NCI-H1694 treated with DMSO at 0.1 percent for 48 hours (cell line): ENCODE data around the gene B4GALNT3.

ENCODE experiments used
- DNase-seq: peaks from one replicate; lab custom pipeline; 2025; lab: John Stamatoyannopoulos, UW

The B4GALNT3 gene

GRCh38 chr12:559208-559905, 99.6 kb downstream of the B4GALNT3 start:
- DNase-seq: no peak

GRCh38 chr12:559906-560455, 100.2 kb downstream of the B4GALNT3 start:
- DNase-seq: no peak

DNA sequence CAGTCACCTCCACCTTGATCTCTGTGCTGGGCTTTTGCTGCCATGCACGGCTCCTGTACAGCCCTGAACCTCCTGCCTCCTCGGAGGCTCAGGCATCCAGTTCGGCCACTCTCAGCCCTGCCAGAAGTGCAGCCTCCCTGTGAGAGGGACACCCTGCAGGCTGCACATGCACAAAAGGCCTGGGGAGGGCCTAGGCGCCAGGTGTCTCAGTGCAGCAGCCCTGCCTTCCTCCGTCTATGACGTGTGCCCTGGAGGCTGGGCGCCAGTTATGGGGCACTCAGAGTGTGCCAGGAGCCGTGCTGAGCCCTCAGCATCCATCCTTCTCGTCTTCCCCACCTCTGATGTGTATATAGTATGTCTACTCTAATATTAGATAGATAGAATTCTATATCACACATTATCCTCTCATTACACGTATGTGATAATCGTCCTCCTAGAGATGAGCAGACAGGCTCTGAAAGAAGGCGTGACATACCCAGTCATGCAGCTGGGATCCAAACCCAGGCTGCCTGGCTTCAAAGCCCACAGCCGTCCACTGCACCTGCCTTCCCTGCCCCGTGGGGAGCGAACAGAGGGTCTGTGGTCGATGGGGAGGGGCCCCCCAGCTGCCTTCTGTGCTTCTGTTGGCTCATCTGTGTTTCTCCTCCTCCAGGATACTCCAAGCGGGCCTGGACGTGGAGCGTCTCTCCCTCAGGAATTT, 101.1 kb downstream of the B4GALNT3 start:
- DNase-seq: no peak

GRCh38 chr12:561391-561705, 101.6 kb downstream of the B4GALNT3 start:
- DNase-seq: no peak

DNA sequence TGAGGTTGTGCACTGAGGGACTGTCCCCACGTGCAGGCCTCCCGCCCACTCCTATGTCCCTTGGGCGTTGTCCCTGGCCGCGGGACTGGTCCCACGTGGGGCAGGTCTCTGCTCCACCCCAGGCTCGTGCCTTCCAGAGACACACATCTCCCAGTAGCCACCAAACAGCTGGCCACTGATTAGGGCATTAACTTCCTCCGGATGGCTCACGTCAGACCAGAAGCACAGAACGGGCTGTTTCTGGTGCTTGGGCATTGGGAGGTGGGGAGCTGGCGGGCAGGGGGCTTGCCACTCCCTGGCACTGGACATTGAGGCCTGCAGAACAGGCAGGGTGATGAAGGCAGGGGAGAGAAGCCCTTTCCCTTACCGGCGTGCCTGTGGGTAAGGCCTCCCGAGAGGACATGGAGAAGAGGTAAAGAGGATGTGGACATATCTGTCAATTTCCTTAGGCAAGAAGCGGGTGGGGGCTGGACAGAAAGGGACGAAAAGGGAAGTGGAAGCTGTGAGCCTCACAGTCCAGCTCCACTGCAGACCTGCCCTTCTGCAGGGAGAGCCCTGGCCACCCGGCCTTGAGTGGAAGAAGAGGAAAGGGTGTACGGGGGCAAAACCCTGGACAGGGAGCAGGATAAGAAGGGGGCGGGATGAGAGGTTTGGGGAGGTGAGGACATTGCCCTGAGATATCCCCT, 102.3 kb downstream of the B4GALNT3 start:
- DNase-seq: no peak

DNA sequence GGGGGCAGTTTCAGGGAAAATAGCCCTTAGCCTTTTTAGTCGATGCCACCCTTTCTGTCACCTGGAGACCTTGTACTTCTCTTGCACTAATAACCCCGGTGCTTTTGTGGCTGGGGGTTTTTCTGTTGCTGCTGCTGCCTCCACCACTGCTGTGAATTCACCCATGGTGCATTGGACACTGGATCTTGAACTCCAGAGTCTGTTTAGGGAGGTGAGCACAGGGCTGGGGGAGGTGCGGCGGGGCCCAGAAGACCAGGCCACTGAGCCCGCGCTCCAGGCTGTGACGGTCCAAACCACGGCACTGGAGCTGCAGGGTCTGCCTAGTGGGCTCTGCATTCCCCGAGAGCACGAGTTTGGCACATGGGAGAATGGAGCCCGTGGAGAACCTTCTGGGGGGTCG, 102.9 kb downstream of the B4GALNT3 start:
- no peak for DNase-seq

- DNase-seq: no peak
Measured at GRCh38 chr12:563250-563781, 103.6 kb downstream of the B4GALNT3 start.

DNA sequence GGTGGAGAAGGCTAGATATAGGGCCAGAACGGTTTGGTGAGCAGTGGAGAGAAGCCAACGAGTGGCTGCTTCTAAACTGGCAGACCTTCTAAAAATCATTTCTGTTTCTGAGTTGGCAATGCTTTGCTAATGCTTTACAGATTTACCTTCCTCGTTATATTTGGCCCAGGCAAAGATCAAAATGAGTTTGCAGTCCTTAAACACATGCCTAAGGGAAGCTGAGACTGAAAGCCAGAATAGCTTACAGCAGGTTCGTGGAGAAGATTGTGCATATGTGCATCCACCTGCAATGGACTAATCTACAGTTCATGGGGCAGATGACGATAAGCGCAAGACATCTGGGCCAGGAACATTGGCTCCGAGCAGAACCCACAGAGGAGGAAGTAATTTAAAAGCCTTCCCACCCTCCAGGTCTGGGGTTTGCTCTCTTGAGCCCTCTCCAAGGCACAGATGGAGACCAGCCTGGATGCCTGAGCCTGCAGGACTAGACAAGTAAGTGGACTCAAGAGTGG, 104.1 kb downstream of the B4GALNT3 start:
- DNase-seq: no peak

GRCh38 chr12:565161-565560, 105.4 kb downstream of the B4GALNT3 start:
- no peak for DNase-seq

DNA sequence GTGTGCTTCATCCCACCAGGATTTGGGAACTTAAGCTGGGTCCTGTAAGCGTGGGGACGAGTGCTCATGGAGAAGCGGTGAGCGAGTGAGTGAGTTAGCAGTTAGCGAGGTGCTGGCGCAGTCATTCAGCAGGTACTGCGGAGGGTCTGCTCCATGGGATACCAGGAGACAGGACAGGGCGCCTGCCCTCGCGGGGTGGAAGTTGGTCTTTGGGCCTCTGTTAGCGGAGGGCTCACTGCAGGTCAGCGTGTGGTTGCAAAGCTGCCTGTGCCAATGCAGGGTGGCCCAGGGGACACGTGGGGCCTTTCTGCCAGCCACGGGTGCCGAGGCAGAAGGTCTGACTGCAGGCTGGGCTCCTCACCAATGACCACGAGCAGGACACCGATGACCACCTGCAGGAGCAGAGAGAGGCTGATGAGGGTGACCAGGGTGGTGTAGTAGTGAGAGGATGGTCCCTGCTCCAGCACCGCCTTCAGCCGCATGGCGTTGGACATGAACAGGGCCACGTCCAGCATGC, 105.9 kb downstream of the B4GALNT3 start:
- DNase-seq: no peak

- DNase-seq: no peak
Measured at GRCh38 chr12:568486-568885, 108.7 kb downstream of the B4GALNT3 start.

- DNase-seq: no peak
Measured at GRCh38 chr12:569091-569676, 109.4 kb downstream of the B4GALNT3 start.

DNA sequence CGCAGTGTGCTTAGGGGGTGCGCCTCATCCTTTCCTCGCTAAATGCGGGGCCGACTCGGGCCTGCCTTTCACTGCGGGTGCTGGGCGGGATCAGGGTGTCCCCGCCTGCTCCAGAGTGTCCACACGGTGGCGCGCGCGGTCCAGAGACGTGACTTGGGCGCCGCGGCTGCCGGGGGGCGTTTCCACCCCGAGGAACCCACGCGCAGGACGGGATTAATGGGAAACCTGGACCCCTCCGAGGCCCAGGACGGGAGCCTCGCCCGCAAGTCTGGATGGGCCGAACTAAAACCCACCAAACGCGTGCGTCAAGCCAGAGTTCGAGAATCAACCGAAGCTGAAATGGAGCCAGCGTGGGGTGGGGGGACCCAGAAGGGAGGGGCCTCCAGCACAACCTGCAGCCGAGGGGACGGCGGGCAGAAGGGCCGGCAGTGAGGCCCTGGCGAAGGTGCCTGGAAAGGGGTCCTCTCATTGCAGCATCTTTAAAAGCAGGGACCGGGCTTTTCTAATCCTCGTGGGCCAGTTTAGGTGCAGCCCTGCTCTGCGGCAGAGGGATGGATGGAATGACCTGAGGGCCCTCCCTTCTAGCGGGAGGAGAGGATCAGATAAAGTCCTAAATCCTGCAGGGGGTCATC, 110.2 kb downstream of the B4GALNT3 start:
- DNase-seq: peak; percentile 67

DNA sequence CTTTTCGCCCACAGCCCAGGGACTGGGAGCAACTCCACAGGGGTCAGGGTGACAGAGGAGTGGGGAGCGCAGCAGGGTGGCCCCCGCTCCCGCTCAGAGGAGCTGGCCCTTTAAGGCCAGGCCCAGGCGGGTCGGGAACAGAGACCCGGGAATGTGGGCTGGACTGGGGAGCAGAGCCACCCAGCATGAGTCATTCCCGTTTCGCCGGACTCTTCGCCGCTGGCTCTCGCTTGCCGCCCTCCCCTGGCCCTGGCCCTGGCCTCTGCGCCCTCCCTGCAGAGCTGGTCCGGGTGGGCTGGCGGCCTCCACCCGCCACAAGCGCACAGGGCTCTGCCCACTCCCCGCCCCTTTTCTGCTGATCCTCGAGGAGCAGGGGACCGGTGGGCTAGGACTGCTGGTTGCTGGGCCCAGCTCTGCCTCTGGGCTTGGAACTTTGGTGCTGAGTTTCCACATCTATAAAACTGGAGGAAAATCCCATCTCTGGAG, 110.7 kb downstream of the B4GALNT3 start:
- no peak for DNase-seq

DNA sequence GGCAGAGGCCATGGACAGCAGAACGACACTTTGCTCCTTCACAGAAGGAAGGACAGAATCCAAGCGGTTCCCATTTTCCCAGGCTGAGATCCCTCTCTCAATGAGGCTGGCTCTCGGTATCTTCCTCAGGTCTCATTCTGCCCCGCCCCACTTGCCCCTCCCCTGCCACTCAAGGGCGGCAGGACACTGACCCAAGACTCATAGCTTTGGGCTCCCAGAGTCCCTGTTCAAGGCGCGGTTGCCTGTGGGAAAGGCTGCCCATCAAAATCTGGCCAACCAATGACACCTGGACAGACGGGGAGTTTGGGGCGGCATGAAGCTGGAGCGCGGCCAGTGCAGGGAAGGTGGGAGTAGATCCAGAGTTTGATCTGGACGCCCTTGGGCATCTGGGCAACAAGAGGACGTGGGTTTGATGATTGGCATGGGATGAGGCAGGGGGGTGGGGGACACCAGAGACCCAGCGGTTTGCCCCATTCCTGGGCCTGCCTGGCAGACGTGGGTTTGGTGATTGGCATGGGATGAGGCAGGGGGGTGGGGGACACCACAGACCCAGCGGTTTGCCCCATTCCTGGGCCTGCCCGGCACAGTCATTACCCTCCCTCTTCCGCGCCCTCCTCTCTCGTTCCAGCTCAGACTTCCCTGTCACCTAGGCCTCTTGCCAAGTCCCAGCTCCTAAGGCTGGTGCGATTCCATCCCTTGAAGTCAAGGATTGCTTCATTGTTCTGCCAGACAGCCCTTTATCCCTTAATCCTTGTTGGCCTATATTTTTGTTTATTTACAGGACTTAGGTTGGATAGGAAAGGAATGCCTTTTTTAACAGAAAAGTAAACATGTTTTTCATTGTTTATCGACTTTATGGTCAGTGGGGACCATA, 111.4 kb downstream of the B4GALNT3 start:
- DNase-seq: no peak

DNA sequence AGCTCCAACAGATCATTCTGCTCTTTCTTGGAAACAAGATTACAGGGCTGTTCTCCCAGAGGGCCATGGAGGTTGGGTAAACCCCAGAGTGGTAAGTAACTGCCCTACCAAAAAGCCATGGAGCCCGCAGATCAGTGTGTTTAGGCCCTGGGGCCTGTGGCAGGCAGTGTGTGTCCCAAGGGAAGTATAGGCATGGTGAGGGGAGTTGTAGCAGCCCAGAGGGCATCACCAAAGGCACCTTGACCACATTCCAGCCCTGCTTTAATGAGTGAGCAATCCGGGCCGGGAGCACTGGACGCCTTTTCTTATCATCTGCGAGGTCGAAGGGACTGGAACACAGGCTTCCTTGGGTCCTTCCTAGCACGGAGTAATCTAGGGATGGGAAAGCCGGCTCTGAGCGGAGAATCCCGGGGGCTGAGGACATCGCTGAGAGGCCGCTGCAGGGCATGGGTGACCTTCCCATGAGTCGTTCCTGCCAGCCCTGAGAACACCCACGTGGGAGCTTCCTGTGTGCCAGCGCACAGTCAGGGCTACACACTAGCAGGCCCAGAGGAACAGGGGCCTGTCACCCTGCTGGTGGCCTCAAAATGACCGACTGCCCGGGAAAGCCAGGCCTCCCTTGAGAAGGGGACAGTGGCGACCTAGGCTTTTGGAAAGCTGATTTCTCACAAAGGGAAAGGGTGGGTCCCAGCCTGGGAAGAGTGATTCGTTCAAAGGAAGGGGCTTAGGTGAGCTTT, 112.2 kb downstream of the B4GALNT3 start:
- no peak for DNase-seq

GRCh38 chr12:572532-572899, 112.8 kb downstream of the B4GALNT3 start:
- no peak for DNase-seq

DNA sequence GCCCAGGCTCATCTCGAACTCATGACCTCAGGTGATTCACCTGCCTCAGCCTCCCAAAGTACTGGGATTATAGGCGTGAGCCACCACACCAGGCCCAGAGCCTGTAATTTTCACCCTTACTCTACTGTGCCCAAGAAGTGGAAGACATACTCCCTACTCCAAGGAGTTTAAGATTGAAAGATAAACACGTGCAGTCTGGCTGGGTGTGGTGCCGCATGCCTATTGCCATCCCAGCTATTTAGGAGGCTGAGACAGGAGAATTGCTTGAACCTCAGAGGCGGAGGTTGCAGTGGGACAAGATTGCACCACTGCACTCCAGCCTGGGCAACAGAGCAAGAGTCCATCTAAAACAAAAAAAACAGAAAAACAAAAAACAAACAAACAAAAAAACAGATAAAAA, 113.5 kb downstream of the B4GALNT3 start:
- no peak for DNase-seq

DNA sequence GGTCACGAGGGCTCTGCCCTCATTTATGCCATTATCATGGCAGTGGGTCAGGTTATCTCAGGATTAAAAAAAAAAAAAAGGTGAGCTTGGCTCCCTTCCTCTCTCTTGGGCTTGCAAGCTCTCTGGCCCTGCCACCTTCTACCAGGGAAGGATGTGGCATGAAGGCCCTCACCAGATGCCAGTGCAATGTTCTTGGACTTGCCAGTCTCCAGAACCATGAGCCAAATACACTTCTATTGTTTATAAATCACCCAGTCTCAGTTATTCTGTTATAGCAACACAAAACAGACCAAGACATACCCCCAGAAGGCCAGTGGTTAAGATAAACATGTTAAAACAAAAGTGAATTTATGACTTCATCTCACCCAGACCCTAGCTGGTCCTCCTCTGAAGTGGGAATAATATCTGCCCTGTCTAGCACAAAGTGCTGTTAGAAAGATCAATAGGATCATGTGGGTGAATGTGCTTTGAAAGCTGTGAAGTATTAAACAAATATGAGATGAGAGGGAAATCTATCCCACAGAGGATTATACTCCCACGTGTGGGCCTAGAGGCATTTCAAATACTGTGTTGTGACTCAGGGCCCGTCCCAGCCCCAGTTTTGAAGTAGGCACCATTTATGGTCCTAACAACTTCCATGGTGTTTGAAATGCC, 114.9 kb downstream of the B4GALNT3 start:
- no peak for DNase-seq
